GM18505 (cell line): ENCODE results near the gene NUP210.

Source experiments
- ATAC-seq: cut with Tn5 transposase; IDR thresholded peaks from one replicate; pipeline ENCODE4 v1.9.1; 2021; ENCODE audit not compliant: unreplicated experiment
- POLR2A ChIP-seq: IDR thresholded peaks from 4 replicates; pipeline ENCODE4 v1.6.1; 2011; ENCODE audit warnings: borderline replicate concordance; ENCODE audit not compliant: insufficient read depth, insufficient read length; ENCODE audit errors: extremely low read depth

NUP210 gene

GRCh38 chr3:13424865-13425617 is 4.9 kb upstream of the NUP210 start:
- ATAC-seq: no peak
- no peak for TF ChIP-seq POLR2A

GRCh38 chr3:13424141-13424844 is 4.2 kb upstream of the NUP210 start:
- TF ChIP-seq POLR2A: no peak
- no peak for ATAC-seq

GRCh38 chr3:13420831-13421765 is 976 bp upstream of the NUP210 start:
- ATAC-seq: no peak
- peak; percentile 72 for TF ChIP-seq POLR2A

GRCh38 chr3:13419505-13420044 is 547 bp downstream of the NUP210 start:
- no peak for TF ChIP-seq POLR2A
- peak; percentile 48 for ATAC-seq

- no peak for ATAC-seq
- TF ChIP-seq POLR2A: no peak
These were observed 2.8 kb downstream of the NUP210 start for GRCh38 chr3:13417166-13417947.

- TF ChIP-seq POLR2A: no peak
These were observed 3.9 kb downstream of the NUP210 start for GRCh38 chr3:13415997-13416793.

GRCh38 chr3:13415236-13415986 is 4.7 kb downstream of the NUP210 start:
- ATAC-seq: no peak
- TF ChIP-seq POLR2A: no peak

More at GRCh38 chr3:13415997-13416793, 3.9 kb downstream of the NUP210 start:
- ATAC-seq: no peak

GRCh38 chr3:13414040-13414729 is 5.9 kb downstream of the NUP210 start:
- peak; percentile 70 for TF ChIP-seq POLR2A
- peak; percentile 90 for ATAC-seq

- TF ChIP-seq POLR2A: no peak
- no peak for ATAC-seq
These were observed 8.8 kb downstream of the NUP210 start for GRCh38 chr3:13411186-13411860.

GRCh38 chr3:13408890-13409289 is 11.2 kb downstream of the NUP210 start:
- TF ChIP-seq POLR2A: no peak
- no peak for ATAC-seq

- ATAC-seq: no peak
- no peak for TF ChIP-seq POLR2A
These were observed 12.2 kb downstream of the NUP210 start for GRCh38 chr3:13407926-13408325.
